ENCODE data around the gene PPP4C.

The PPP4C gene

DNA sequence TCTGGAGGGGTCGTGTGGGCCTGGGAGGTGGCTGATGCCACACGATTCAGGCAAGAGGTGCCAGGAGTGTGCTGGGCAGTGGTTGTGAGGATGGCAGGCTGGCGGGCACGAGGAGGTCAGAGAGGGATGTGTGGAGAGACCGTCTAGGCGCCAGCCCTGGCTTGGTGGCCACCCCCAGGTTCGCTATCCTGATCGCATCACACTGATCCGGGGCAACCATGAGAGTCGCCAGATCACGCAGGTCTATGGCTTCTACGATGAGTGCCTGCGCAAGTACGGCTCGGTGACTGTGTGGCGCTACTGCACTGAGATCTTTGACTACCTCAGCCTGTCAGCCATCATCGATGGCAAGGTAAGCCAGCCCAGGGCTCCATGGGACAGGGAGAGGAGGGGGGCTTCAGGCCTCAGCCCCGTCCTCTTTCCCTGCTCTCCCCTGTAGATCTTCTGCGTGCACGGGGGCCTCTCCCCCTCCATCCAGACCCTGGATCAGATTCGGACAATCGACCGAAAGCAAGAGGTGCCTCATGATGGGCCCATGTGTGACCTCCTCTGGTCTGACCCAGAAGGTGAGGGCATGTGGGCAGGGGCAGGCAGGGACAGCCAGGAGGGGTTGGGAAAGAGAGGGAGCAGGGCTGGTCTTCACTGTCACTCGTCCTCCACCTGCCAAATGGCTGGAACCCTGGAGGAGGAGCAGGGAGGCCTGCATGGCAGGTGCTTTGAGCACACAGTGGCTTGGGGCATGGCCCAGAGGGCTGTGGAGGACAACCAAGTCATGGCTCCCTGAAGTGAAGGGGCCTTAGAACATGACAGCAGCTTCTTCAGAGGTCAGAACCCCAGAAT is 7.6 kb downstream of the PPP4C start:
- DNase-seq = no peak

DNA sequence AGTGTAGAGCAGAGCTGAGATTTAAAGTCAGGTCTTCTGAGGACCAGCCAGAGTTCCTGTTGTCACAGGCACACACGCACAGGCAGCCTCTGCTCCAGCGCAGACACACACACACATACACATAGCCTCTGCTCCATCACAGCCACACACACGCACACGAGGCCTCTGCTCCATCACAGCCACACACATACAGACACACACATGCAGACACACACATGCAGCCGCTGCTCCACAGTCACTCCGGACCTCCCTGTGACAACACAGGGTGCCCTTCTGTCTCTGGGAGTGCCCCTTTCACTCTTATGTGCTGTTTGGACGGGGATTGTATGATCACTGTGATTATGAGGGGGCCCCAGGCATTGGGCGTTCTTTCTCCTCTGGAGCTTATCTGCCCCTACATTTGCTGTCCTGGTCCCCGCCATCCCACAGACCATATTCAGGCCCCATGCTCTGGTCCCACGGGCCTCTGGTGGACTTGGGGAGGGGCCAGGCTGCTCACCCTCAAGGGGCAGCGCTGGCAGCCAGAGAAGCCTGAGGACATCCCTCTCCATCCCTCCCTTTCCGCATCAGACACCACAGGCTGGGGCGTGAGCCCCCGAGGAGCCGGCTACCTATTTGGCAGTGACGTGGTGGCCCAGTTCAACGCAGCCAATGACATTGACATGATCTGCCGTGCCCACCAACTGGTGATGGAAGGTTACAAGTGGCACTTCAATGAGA is 8.5 kb downstream of the PPP4C start:
- no peak for DNase-seq

DNA sequence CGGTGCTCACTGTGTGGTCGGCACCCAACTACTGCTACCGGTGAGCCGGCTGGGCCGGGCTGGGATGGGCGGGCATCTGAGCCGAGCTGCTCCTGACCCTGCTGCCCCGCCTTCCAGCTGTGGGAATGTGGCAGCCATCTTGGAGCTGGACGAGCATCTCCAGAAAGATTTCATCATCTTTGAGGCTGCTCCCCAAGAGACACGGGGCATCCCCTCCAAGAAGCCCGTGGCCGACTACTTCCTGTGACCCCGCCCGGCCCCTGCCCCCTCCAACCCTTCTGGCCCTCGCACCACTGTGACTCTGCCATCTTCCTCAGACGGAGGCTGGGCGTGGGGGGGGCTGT is 9.0 kb downstream of the PPP4C start:
- no peak for DNase-seq

DNA sequence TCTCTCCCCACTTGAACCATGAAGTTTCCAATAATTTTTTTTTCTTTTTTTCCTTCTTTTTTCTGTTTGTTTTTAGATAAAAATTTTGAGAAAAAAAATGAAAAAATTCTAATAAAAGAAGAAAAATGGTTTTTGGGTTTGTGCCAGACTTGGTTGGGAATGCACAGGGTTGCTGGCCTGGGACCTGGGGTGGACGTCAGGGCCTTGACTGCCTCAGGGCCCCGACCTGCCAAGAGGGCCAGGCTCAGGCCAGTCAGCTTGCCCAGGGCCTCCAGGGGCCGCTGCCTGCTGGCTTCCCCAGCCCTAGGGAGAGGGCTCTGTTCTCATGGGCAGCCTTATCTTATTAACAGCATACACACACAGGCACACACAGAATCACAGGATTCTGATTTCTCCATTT is 9.5 kb downstream of the PPP4C start:
- DNase-seq = no peak

DNA sequence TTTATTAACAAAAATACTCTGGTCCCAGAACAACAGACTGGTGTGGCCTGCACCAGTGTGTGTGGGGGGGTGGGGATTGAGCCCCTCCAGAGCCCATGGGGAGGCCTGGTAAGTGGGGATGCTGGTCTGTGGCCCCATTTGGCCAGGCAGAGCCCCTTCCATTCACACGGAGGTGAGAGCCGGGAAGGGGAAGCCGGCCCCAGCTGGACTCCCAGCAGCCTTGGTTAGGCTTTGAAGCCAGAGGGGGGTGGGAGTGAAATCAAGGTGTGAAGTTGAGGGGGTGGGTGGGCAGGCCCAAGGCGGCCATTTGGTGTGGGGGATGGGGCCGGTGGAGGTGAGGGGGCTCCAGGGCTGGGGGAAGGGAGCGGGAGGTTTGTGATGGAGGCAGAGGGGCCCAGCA is 10.0 kb downstream of the PPP4C start:
- no peak for DNase-seq

DNA sequence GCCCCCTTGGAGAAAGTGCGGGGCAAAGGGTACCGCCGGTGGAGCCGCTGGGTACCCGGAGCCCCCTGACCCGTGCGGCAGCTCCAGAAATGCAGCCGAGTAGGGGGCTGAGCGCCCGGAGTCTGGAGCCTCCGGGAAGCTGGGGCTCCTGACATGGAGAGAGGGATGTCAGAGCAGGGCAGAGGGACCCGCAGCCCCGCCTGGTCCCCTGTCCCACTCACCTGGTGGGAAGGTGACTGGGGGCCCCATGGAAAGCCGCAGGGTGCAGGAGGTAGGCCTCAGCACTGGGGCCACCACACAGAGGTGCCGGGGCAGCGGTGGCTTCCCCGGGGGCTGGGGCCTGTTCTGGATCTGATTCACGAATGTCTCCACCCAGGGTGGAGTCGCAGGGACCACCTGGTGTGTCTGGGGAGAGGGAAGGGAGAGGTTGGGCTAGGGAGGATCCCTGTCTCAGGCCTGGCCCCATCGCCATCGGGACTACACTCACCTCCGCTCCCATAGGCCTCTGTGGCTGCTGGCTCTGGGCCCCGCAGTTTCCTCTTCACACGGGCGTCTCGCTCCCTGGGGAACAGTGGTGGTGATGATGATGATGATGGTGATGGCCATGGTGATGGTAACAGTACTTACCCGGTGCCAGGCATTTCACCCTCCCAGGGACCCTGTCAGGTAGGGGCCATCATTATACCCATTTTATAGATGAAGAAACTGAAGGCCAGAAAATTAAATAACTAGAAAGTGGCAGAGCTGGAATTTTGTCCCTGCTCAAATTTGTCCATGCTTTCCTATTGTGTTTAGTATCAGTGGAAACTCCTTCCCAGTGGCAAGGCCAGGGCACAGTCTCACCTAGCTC is 10.7 kb downstream of the PPP4C start:
- DNase-seq = no peak

DNA sequence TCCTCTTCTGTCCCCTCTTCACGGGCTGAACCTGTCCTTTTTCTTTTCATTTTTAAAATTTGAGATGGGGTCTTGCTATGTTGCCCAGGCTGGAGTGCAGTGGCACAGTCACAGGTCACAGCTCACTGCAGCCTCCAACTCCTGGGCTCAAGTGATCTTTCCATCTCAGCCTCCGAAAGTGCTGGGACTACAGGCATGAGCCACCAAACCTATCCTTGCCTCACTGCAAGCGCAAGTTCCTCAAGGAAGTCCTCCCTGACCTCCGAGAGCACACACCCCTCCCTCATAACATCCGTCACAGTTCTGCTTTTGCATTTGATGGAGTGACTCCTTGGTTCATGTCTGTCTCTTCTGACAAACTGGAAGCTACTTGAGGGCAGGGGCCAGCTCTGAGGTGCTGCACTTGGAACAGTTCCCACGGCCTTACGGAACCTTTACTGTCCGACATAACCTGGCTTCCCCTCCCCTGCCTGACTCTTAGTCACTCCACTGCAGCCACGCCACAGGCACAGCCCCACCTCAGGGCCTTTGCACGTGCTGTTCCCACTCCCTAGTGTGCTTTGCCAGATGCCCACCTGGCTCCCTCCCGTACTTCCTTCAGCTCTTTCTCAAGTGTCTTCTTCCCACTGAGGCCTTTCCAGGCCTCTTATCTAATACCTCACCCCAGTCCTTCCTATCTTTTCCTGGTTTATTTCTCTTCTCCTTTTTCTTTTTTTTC is 11.5 kb downstream of the PPP4C start:
- no peak for DNase-seq

- no peak for DNase-seq
Measured at GRCh38 chr16:30088237-30088831, 12.5 kb downstream of the PPP4C start.

- no peak for DNase-seq
Measured at GRCh38 chr16:30088832-30089624, 13.2 kb downstream of the PPP4C start.

- DNase-seq = no peak
Measured at GRCh38 chr16:30090610-30091331, 15.0 kb downstream of the PPP4C start.

DNA sequence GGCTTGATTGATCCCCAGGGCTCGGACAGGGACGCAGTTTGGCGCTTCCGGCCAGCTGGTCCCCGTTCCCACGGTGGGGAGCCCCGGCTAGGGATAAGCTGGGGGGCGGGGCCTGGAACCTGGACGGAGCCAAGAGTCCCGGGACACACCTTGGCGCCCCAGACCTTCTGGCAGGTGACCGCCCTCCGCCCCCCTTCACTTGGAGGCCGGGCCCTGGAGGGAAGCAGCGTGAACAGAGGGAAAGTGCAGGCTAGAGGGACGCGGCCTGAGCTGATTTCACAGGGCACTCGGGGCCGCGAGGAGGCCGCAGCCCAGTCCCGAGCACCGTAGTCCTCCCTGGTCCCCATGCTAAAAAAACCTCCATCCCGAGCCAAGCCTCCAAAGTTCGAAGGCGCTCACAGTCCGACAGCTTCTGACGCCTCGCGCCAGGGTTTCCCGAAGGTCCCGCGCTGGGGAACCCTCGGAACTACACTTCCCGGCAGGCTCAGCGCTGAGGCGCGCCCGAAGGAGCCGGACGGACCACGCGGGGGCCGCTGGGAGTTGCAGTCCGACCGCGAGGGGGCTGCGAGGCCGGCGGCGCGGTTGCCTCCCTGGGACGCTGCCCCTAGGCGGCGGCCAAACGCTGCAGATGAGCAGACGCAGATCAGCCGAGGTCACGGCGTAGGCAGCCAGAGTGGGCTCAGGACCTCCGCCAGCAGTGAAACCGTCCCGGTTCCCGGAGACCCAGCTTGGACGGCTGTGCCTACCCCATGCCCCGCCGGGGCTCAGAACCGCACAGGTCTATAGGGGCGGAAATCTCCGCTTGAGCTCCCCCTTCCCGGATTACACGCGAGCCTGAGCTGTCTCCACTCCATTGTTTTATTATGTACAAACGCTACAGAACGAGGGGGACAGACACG is 15.9 kb downstream of the PPP4C start, which contains the start of gene TBX6:
TSS of gene TBX6 (minus strand) at position 451 of the 899 bp plus-strand sequence. CDS start 731 bp downstream, outside the sequence.
- peak; percentile 90 for DNase-seq

GRCh38 chr16:30092373-30093010 is 16.7 kb downstream of the PPP4C start:
- DNase-seq = no peak

- DNase-seq = no peak
Measured at GRCh38 chr16:30094541-30095165, 18.9 kb downstream of the PPP4C start.

DNA sequence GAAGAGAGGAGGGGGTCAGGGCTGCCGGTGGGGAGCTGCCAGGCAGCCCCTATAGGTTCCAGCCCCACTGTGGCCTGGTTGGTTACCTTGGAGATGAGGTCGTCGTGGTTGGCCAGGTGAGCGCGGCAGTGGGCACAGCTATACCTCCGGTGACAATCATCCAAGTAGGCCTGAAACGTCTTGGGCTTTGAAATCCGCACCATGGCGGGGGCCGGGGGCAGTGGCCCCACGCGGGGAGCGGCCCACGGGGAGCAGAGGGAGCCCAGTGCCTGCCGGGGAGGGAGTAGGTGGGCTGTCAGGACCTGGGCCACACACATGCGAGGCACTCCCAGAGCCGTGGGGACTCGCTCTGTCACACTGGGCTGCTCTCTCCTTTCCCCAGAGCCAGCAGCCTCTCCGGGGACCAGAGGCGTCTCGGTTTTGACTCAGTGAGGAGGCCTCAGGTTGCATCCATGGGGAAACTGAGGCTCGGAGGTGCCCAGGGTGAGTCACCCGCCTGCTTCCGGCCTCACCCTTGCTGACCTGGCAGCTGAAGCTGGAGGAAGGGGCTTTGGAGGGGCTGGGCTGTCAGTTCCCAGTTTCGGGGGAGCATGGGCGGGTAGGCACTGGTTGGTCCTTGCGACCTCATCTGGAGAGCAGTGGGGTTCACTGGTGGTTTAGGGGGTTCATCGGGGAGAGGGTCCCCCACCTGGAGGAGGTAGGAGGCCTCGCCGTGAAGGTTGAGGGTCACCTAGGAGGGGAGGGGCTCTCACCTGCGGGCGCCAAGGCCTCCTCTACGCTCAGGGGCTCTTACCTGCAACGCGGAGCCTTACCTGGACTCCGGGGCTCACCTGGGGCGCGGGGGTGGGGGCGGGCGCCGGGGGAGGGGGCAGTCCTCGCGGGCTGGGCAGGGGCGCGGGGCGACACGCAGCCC is 19.6 kb downstream of the PPP4C start:
- DNase-seq = peak; percentile 59

GRCh38 chr16:30096105-30096861 is 20.5 kb downstream of the PPP4C start, which contains the start of gene YPEL3:
YPEL3 (minus strand) TSS chr16:30096213; CDS start chr16:30095482, 731 bp downstream.
- DNase-seq = peak; percentile 93

DNA sequence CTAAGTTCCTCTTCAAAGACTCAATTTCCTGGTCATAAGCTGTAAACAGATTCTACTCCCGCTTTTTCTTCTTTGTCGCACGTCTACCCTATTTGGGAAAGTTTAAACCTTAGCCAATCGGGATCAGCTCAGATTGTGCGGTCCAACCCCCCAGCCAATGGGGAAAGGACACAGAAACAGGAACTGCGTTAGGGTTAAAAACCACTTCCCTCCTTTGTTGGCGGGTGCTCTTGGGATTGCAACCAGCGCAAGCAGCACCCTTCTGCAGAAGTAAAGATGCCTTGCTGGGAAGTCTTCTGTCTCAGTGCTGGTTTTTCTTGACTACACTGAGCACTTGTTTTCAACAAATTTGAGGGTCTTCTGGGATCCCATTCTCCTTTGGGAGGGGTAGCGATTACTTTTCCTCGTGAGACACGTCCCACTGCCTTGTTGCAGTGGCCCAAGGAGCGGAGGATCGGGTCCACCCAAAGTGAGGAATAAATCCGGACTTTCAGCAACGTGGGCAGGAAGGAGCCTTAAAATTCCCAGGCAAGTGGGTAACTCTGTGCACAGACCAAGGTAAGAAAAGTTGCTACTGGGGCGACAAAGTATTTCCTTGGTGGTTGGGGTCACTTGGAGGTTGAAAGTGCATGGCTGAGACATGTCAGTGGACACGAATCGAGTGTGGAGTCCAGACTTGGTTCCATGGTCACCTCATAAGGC is 21.2 kb downstream of the PPP4C start:
- DNase-seq = no peak

Data from NCI-H146 (cell line).